ENCODE measurements around the gene EEF1E1.

- no peak for TF ChIP-seq EZH2phosphoT487 (IDR thresholded peaks at IDR 0.05; ENCODE audit: low read depth)
- TF ChIP-seq CTCF (IDR thresholded peaks at IDR 0.05; ENCODE audit: low read depth, low read length): no peak
Measured at GRCh38 chr6:8065519-8065911, 36.8 kb downstream of the EEF1E1 start.
